Endothelial cell (in vitro differentiated cells): ENCODE data around the gene SNTB2. TPM values are rescaled to one million over a fixed set of nuclear protein-coding genes. Genes with fewer than 3 reads are reported as not detected.

Experiments used
- DNase-seq: peaks from one replicate; pipeline ENCODE4 v3.0.0; 2021; ENCODE audit warnings: low spot score
- H3K27ac Mint-ChIP-seq: one replicate; pipeline ENCODE4 v1.8.0; 2021; ENCODE audit warnings: mixed read lengths, inconsistent platforms; ENCODE audit not compliant: unreplicated experiment
- H3K27me3 Mint-ChIP-seq: one replicate; pipeline ENCODE4 v1.8.0; 2021; ENCODE audit warnings: mild to moderate bottlenecking, moderate library complexity, mixed read lengths, inconsistent platforms; ENCODE audit not compliant: unreplicated experiment
- H3K36me3 Mint-ChIP-seq: one replicate; pipeline ENCODE4 v1.8.0; 2021; ENCODE audit warnings: mild to moderate bottlenecking, low read depth, mixed read lengths, inconsistent platforms; ENCODE audit not compliant: unreplicated experiment
- H3K4me1 Mint-ChIP-seq: one replicate; pipeline ENCODE4 v1.8.0; 2021; ENCODE audit warnings: mild to moderate bottlenecking, mixed read lengths, inconsistent platforms; ENCODE audit not compliant: unreplicated experiment
- H3K4me3 Mint-ChIP-seq: one replicate; pipeline ENCODE4 v1.8.0; 2021; ENCODE audit warnings: mild to moderate bottlenecking, mixed read lengths, inconsistent platforms; ENCODE audit not compliant: unreplicated experiment
- H3K9me3 Mint-ChIP-seq: one replicate; pipeline ENCODE4 v1.8.0; 2021; ENCODE audit warnings: mixed read lengths, inconsistent platforms; ENCODE audit not compliant: unreplicated experiment
- total RNA-seq: library from RNA; stranded (reverse); fragmentation: NEBNext Ultra II Directional; extraction: Animal tissue kit (Norgen Biotek cat#: 25700); gene quantifications from one replicate; pipeline ENCODE4 v1.2.1, GENCODE V29; 2021; ENCODE audit not compliant: unreplicated experiment
- TF ChIP-seq, protein P1 (sequence below): fragments of 200-600 bp; sonication (generic); IDR thresholded peaks from one replicate; pipeline ENCODE4 v1.5.0; 2021; ENCODE audit warnings: antibody characterized with exemption; ENCODE audit not compliant: unreplicated experiment

SNTB2 gene
- total RNA-seq, 1 donor from 2014 or later, result 16.8 TPM

DNA sequence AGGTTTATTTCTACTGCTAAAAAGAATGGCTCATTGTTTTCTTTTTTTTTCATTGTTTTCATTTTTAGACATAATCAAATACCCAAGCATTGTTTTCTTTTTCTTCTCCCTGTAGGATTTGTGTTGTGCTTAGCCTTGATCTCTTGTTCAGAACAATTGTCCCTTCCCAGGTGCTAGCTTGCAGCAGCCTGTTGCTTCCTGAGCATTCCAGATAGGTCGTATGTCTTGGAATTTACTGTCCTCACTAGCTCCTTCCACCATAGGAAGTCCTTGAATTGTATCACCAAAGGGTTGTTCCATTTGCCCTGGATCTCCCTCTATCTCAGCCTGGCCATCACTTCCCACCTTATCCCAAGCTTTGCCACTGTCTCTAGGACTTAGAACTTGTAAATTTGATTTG, 114.2 kb downstream of the SNTB2 start:
- no peak for DNase-seq
- TF ChIP-seq, protein P1, sequence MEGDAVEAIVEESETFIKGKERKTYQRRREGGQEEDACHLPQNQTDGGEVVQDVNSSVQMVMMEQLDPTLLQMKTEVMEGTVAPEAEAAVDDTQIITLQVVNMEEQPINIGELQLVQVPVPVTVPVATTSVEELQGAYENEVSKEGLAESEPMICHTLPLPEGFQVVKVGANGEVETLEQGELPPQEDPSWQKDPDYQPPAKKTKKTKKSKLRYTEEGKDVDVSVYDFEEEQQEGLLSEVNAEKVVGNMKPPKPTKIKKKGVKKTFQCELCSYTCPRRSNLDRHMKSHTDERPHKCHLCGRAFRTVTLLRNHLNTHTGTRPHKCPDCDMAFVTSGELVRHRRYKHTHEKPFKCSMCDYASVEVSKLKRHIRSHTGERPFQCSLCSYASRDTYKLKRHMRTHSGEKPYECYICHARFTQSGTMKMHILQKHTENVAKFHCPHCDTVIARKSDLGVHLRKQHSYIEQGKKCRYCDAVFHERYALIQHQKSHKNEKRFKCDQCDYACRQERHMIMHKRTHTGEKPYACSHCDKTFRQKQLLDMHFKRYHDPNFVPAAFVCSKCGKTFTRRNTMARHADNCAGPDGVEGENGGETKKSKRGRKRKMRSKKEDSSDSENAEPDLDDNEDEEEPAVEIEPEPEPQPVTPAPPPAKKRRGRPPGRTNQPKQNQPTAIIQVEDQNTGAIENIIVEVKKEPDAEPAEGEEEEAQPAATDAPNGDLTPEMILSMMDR, result no peak
- Mint-ChIP-seq H3K27ac (peak overlapping the region; percentile 93), H3K36me3 (peaks cover 12% of the 10 kb centered on the region), H3K9me3 (no peaks in the 10 kb centered on the region), H3K27me3 (peaks cover 2% of the 10 kb centered on the region), H3K4me1 (peaks cover 34% of the 10 kb centered on the region), H3K4me3 (no peak overlapping the region)

DNA sequence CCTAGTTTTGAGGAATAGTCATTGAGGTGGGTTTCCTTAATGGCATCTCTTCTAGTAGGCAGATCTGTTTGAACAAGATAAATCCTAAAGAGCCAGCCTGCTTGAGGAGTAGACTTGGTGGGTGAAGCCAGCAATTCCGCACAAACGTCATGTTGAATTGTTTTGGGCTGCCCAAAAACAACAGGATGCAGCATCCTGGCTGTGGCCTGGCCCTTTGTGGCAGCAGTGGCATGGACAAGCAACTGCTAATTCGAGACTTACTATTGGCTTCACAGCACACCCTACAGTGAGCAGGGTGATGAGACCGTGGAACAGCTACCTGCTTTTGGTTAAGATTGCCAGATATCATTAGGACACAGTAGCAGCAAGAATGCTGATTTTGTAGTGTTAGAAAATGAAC, 114.9 kb downstream of the SNTB2 start:
- TF ChIP-seq, protein P1, result no peak
- Mint-ChIP-seq H3K27ac (peak overlapping the region; percentile 93), H3K4me3 (no peak overlapping the region), H3K27me3 (peaks cover 2% of the 10 kb centered on the region), H3K36me3 (peaks cover 12% of the 10 kb centered on the region), H3K4me1 (peaks cover 34% of the 10 kb centered on the region), H3K9me3 (no peaks in the 10 kb centered on the region)
- no peak for DNase-seq

DNA sequence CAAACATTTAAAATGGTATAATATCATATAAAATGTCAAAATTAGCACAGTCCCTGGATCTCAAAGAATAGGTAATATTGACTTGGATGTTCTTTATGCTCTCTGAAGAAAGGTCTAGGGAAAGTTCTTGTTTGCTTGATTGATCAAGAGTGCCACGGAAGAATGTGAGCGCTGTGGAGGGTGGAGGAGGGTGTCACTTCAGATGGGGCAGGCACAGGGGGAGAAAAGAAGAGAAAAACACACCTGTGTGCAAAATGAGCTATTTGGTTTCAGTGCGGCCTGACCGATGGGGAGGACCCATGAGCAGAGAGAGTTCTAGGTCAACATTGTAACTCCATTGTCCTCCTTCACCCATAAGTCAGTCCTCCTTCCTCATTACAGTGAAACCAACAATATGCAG, 115.3 kb downstream of the SNTB2 start:
- Mint-ChIP-seq H3K27ac (peak overlapping the region; percentile 83), H3K27me3 (peaks cover 2% of the 10 kb centered on the region), H3K36me3 (peaks cover 12% of the 10 kb centered on the region), H3K9me3 (no peaks in the 10 kb centered on the region), H3K4me1 (peaks cover 34% of the 10 kb centered on the region), H3K4me3 (peak overlapping the region; percentile 73)
- TF ChIP-seq, protein P1, result no peak
- no peak for DNase-seq

DNA sequence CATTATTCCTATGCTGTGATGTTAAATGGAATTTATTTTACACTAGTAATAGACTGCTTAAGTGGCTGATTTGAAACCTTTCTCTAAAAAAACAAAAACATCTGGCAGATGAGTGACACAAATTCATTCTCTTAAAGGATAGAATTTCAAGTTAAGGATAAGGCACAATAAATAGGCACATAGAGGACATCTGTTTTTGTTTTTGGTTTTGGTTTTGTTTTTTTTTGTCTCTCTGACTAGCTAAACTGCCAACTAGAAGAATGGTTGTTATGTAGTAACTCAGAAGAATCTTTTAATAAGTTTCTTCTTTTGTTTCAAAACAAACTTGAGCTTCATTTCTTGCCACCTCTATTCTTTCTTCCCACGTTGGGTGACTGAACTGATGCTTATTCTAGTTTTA, 119.1 kb downstream of the SNTB2 start:
- Mint-ChIP-seq H3K27me3 (peaks cover 4% of the 10 kb centered on the region), H3K4me3 (peak overlapping the region; percentile 31), H3K36me3 (peaks cover 11% of the 10 kb centered on the region), H3K4me1 (peaks cover 39% of the 10 kb centered on the region), H3K9me3 (no peaks in the 10 kb centered on the region), H3K27ac (no peak overlapping the region)
- no peak for DNase-seq
- TF ChIP-seq, protein P1, result no peak

DNA sequence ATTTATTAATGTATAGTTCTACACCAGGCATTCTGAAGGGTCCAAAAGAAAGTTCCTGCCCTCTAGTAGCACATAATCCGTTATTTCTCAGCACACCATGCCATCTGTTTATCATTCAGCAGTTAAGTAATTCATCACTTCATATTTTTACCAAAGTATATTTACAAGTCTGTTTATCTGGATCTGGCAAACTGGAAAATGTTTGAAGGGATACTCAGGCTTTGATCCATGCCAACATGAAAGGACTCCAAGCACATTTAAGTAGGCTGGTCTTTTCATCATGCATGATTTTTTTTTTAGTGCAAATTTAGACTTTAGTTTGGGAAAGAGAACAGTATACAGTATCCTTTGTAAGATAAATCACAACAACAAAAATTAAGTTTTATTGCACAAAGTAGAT, 120.1 kb downstream of the SNTB2 start:
- TF ChIP-seq, protein P1, result no peak
- Mint-ChIP-seq H3K36me3 (peaks cover 15% of the 10 kb centered on the region), H3K9me3 (no peaks in the 10 kb centered on the region), H3K27ac (no peak overlapping the region), H3K27me3 (peaks cover 7% of the 10 kb centered on the region), H3K4me1 (peaks cover 32% of the 10 kb centered on the region), H3K4me3 (no peak overlapping the region)
- DNase-seq, result no peak
